GM12874 (cell line): ENCODE data around the gene ZNF578.

ENCODE experiments used
- TF ChIP-seq, protein P1 (sequence below): IDR thresholded peaks from 2 replicates; pipeline ENCODE4 v1.5.1; 2011; ENCODE audit warnings: low read depth, mild to moderate bottlenecking, control low read depth, low read length, moderate library complexity; ENCODE audit not compliant: insufficient read depth

The ZNF578 gene

GRCh38 chr19:52464798-52465470 is 11.6 kb downstream of the ZNF578 start:
- TF ChIP-seq, protein P1, sequence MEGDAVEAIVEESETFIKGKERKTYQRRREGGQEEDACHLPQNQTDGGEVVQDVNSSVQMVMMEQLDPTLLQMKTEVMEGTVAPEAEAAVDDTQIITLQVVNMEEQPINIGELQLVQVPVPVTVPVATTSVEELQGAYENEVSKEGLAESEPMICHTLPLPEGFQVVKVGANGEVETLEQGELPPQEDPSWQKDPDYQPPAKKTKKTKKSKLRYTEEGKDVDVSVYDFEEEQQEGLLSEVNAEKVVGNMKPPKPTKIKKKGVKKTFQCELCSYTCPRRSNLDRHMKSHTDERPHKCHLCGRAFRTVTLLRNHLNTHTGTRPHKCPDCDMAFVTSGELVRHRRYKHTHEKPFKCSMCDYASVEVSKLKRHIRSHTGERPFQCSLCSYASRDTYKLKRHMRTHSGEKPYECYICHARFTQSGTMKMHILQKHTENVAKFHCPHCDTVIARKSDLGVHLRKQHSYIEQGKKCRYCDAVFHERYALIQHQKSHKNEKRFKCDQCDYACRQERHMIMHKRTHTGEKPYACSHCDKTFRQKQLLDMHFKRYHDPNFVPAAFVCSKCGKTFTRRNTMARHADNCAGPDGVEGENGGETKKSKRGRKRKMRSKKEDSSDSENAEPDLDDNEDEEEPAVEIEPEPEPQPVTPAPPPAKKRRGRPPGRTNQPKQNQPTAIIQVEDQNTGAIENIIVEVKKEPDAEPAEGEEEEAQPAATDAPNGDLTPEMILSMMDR: no peak

GRCh38 chr19:52473655-52474350 is 20.4 kb downstream of the ZNF578 start:
- TF ChIP-seq, protein P1: no peak

GRCh38 chr19:52474351-52475127 is 21.2 kb downstream of the ZNF578 start:
- TF ChIP-seq, protein P1: no peak

DNA sequence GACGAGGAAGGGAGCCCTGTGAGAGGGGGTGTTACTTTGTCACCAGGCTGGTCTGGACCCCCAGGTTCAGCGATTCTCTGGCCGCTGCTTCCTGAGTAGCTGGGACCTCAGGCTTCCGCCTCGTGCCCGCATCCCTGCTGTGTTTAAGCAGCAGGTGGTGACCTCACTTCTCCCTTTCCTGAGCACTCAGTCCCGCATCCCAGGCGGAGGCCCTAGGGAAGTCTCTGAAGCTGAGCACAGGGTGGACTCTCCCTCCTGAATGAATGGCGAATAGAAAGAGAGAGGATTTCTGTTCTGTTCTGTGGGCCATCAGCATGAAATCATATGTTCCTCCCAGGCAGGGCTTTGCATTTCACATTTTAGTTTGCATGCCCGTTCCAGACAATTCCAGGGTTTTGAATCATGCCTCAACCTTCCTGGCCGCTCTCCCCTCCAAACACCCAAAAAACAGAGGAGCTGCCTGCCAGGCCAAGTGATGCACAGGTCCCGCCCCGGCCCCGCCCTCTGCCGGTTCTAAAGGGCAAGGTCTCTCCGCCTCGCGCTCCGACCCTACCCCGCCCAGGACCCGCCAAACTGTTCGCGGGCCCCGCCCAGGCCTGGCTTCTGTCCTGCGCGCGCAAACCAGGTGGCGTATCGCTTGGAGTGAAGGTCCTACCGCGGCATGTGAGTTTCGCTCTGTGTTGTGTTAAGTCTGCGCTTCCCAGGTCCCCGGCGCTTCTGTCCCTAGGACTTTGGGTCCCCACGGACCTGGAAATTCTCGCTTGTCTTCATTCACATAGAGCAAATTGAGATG is 39.0 kb downstream of the ZNF578 start:
- TF ChIP-seq, protein P1: no peak

- TF ChIP-seq, protein P1: no peak
Measured at GRCh38 chr19:52492994-52493470, 39.7 kb downstream of the ZNF578 start.

DNA sequence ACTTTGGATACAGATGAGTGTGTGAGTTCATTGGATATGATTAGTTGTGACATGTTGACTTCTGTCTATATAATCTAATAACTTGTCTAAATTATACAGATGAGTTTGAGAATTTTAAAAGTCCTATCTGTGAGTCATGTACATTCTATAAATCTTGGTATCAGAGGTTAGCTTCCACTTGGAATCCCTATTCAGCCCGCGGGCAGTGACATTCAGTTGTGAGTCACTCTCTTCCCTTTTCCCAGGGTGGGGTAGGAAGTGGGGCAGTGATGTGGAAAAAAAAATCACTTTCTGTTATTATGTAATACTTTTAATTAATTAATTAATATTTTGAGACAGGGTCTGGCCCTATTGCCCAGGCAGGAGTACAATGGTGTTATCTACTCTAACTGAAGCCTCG is 41.2 kb downstream of the ZNF578 start:
- TF ChIP-seq, protein P1: no peak
